Measurements from ENCODE around the gene PRIM2.
"Not testable (repeated sequence)": the region's sequence is repeated elsewhere in the genome, so short reads cannot be mapped to it uniquely, and the experiment has no call there.

DNA sequence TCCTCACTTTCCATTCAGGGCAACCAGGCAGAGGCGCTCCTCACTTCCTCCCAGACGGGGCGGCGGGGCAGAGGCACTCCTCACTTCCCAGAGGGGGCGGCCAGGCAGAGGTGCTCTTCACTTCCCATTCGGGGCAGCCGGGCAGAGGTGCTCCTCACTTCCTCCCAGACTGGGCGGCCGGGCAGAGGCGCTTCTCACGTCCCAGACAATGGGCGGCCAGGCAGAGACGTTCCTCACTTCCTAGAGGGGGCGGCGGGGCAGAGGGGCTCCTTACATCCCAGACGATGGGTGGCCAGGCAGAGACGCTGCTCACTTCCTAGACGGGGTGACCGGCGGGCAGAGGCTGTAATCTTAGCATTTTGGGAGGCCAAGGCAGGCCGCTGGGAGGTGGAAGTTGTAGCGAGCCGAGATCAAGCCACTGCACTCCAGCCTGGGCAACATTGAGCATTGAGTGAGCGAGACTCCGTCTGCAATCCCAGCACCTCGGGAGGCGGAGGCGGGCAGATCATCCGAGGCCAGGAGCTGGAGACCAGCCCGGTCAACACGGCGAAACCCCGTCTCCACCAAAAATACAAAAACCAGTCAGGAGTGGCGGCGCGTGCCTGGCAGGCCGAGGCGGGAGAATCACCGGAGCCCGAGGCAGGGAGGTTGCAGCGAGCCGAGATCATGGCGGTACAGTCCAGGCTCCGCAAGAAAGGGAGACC, 6.0 kb upstream of the PRIM2 start:
- TF ChIP-seq CTCF (IDR thresholded peaks at IDR 0.05; ENCODE audit: poor library complexity); EZH2 (IDR thresholded peaks at IDR 0.05; ENCODE audit: borderline replicate concordance); EZH2phosphoT487 (IDR thresholded peaks at IDR 0.05; ENCODE audit: low read depth, severe bottlenecking, unreplicated experiment): not testable (repeated sequence)

Data from hepatocyte (in vitro differentiated cells).